Muscle layer of colon (tissue), 2 donors: Measurements from ENCODE around the gene COL5A2.

Experiments used
- H3K27ac ChIP-seq: one replicate; pipeline ENCODE4 v1.7.0; 2013; ENCODE audit warnings: low read depth, mild to moderate bottlenecking, low read length, moderate library complexity
- H3K27me3 ChIP-seq, 2 donors: one replicate each; pipeline ENCODE4 v1.7.0; 2013; ENCODE audit warnings: low read length in 2 of 2, mild to moderate bottlenecking in 2 of 2; ENCODE audit not compliant: insufficient read depth in 2 of 2, control insufficient read depth in 1 of 2
- H3K36me3 ChIP-seq: one replicate; pipeline ENCODE4 v1.7.0; 2013; ENCODE audit warnings: mild to moderate bottlenecking, low read length; ENCODE audit not compliant: insufficient read depth
- H3K4me1 ChIP-seq: one replicate; pipeline ENCODE4 v1.7.0; 2013; ENCODE audit warnings: mild to moderate bottlenecking, low read length; ENCODE audit not compliant: insufficient read depth
- H3K4me3 ChIP-seq, 2 donors: one replicate each; pipeline ENCODE4 v1.7.0; 2013; ENCODE audit warnings: low read length in 2 of 2, low read depth in 1 of 2, mild to moderate bottlenecking in 1 of 2, moderate library complexity in 1 of 2
- H3K9ac ChIP-seq: one replicate; pipeline ENCODE4 v1.7.0; 2013; ENCODE audit warnings: low read length
- H3K9me3 ChIP-seq: one replicate; pipeline ENCODE4 v1.7.0; 2013; ENCODE audit warnings: mild to moderate bottlenecking, low read length
- donor health status: abdominal sarcoma.
- donor health status: Adenocarcinoma of cecum.

The COL5A2 gene

DNA sequence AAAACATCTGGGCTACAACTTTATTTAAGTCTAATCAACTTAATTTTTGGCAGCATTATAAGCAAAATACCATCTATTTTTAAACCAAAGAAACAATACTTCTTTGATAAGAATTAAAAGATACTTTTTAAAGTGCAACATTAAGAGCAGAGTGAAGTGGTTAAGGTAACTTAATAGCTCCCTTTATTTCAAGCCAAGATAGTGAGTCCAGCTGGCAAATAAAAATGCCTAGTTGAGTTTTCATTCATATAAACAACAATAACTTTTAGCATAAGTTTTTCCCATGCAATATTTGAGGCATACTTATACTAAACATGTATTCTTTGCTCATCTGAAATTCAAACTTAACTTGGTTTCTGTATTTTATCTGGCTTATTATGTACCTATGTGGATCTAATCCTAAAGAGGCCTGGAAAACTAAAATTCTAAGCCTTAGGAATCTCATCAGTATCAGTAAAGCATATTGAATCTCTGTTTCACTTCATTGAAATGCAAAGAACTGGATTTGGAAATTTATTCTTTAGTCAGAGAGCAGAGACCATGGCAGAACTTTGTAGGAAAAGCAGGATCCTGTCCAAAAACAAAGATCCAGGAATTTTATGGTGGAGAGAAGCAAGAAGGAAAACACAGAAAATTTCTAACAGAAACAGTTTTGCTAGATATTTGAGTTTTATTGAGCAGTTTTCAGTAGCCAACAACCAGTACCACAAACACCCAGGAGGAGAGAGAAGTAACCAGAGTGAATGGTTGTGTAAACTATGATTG is 109.5 kb downstream of the COL5A2 start:
- Histone ChIP-seq H3K36me3 (peaks cover 27% of the 10 kb centered on the region), H3K4me1 (no peaks in the 10 kb centered on the region), H3K27ac (no peak overlapping the region), H3K4me3 (no peak overlapping the region), H3K9me3 (no peaks in the 10 kb centered on the region), H3K9ac (no peak overlapping the region), H3K27me3 (no peaks in the 10 kb centered on the region)

DNA sequence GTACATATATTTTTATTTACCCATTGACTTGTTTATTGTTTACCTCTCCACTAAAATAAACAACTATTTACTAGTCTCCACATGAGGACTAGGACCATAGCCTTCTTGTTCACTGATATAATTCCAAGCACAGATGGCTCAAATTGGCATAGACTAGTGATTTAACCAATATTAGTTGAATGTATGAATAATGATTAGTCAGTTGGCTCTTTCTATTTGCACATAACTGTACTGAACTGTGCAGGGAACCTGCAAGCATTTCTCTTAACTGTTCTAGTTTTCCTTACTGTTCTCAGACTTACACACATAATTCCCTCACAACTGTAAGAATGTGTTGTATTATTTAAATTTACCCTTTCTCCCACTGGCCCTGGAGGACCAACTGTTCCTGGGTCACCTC is 113.5 kb downstream of the COL5A2 start:
- H3K9ac ChIP-seq = no peak overlapping the region
- no peak overlapping the region for H3K4me3 ChIP-seq
- H3K27me3 ChIP-seq = no peaks in the 10 kb centered on the region
- H3K4me1 ChIP-seq = no peaks in the 10 kb centered on the region
- no peaks in the 10 kb centered on the region for H3K9me3 ChIP-seq
- H3K27ac ChIP-seq = no peak overlapping the region
- peaks cover 44% of the 10 kb centered on the region for H3K36me3 ChIP-seq

DNA sequence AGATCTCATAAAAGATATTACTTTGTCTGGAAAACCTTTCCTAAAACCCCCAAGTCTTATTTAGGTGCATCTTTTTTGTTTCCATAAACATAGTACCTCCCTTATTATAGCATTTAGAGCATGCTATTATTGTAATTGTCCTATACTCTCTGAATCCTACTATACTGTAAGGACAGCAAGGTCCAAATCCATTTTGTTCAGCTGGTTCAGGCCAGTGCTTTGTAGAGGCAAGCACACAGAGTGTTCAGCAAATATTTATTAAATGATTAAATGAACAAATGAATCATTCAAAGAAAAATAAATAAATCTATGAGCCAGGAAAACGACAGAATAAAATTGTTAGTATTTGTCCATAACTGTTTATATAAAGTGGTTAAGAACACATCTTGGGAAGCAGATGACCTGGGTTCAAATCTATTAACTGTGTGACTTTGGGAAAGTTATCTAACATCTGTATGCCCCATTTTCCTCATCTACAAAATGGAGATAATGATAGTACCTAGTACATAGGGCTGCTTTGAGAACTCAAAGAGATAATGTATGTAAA is 119.4 kb downstream of the COL5A2 start:
- H3K27ac ChIP-seq = no peak overlapping the region
- H3K36me3 ChIP-seq = peaks cover 42% of the 10 kb centered on the region
- no peaks in the 10 kb centered on the region for H3K27me3 ChIP-seq
- H3K9ac ChIP-seq = no peak overlapping the region
- no peaks in the 10 kb centered on the region for H3K9me3 ChIP-seq
- H3K4me3 ChIP-seq = no peak overlapping the region
- H3K4me1 ChIP-seq = no peaks in the 10 kb centered on the region

DNA sequence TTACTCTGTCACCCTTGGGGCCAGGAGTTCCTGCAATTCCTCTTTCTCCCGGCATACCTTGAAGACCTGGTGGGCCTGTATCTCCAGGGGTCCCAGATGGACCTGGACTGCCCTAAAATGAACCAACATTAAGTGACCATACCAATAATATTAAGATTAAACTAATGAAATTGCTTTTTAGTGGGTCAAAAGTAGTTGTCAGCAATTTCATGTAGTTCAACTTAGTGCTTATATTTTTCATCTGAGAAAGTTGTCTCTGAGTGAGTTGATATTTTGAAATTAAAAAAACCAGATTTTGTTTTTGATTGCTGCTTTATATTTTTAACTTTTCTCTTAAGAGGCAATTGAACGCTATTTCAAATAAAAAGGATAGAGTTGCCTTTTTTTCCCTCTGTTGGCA is 122.2 kb downstream of the COL5A2 start:
- peaks cover 29% of the 10 kb centered on the region for H3K36me3 ChIP-seq
- no peaks in the 10 kb centered on the region for H3K4me1 ChIP-seq
- no peak overlapping the region for H3K9ac ChIP-seq
- no peaks in the 10 kb centered on the region for H3K9me3 ChIP-seq
- no peak overlapping the region for H3K4me3 ChIP-seq
- H3K27ac ChIP-seq = no peak overlapping the region
- no peaks in the 10 kb centered on the region for H3K27me3 ChIP-seq

DNA sequence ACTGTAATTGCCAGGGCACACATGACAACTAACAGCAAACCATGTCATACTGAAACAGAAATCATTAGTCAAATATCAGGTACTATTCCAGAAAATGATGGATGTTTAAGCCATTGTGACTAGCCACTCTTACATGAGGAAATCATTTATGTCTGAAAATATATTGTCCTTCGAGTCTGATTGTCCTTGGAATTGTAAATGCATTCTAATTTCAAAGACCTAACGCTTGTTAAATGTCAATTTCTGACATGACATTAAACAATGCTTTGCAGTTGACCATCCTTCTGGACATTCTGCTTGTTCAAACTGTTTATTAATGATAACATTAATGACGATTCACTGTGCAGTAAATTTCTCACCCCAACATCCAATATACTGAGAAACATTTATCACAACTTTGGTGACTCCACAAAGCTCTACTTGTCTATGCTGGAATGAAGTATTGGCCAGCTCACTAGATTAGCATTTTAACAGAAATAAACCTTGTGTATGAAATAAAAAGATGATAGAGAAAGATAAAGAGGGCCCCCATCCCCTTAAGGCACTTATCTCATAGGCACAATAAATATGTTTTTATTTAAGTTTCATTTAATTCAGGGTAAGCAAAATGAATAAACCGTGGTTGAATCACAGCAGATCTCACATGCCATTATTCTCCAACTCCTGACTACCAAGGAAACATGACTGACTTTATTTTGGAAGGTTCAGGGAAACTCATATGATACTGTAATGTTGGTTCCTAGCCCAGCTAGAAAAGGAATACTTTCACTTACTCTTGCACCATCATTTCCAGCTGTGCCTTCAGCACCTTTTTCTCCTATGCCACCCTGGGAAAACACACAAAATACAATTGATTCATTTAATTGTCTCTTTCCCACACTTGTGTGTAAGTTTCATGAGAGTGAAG is 123.1 kb downstream of the COL5A2 start:
- H3K27me3 ChIP-seq = no peaks in the 10 kb centered on the region
- H3K9ac ChIP-seq = no peak overlapping the region
- no peaks in the 10 kb centered on the region for H3K4me1 ChIP-seq
- peaks cover 31% of the 10 kb centered on the region for H3K36me3 ChIP-seq
- no peaks in the 10 kb centered on the region for H3K9me3 ChIP-seq
- no peak overlapping the region for H3K4me3 ChIP-seq
- H3K27ac ChIP-seq = no peak overlapping the region

DNA sequence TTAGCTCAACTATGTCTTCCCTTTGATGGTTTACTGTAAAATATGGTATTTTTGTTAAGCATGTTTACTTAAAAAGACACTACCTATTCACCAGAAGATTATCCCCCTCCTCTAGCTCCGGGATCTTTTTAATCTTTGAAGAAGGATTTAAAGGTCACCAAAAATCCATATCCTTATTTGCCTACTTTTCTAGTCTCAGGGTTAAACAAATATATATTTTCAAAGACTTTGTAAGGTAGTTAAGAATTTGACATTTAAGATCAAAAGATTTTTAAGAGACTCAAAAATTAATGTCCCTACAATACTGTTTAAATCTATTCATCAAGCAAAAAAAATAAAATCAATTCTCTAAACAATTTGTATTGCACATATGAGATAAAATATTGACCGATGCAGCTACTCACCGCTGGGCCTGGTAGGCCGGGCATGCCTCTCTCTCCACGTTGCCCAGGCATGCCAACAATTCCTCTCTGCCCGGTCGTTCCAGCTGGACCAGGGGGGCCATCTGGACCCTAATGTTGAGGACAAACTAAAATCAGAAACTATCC is 129.3 kb downstream of the COL5A2 start:
- Histone ChIP-seq H3K27me3 (no peaks in the 10 kb centered on the region), H3K9me3 (no peaks in the 10 kb centered on the region), H3K9ac (no peak overlapping the region), H3K4me3 (no peak overlapping the region), H3K27ac (no peak overlapping the region), H3K4me1 (no peaks in the 10 kb centered on the region), H3K36me3 (peaks cover 31% of the 10 kb centered on the region)

DNA sequence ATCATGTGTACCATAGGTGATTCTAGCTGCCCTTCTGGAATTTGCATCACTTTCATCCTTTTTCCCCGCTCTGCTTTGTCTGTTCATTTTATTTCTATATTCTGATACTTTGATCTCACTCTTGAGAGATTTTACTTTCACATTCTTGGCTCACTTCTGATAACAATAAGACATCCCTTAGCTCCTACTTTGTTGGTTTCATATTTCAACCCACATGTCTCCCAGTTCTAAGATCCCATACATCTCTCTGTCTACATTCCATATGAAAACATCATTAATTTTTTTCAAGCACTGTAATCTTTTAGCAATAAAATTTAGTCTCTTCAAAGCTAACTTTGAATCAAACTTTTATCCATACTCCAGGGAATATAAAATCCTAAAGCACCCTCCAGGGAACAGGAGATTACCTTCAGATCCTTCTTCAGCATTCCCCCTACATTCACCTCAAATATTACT is 129.8 kb downstream of the COL5A2 start:
- Histone ChIP-seq H3K27me3 (no peaks in the 10 kb centered on the region), H3K4me3 (no peak overlapping the region), H3K9me3 (no peaks in the 10 kb centered on the region), H3K9ac (no peak overlapping the region), H3K4me1 (no peaks in the 10 kb centered on the region), H3K36me3 (peaks cover 31% of the 10 kb centered on the region), H3K27ac (no peak overlapping the region)

DNA sequence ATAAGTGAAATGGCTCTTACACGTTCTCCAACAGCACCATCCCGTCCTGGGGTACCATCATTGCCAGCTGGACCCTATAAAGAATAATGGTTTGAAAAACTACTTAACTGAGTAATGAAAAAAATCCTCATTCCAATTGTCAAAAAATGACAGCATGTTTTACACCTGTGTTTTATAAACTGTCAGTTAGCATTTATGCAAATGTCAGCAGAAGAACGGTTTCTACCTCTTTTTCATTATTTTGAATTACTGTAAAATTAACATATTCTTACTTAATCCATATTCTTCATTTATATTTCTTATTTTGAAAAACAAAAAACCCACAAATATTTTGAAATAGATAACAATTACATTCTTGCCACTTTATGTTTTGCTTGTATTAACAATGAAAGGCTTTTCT is 131.4 kb downstream of the COL5A2 start:
- Histone ChIP-seq H3K4me1 (no peaks in the 10 kb centered on the region), H3K27me3 (no peaks in the 10 kb centered on the region), H3K36me3 (peaks cover 26% of the 10 kb centered on the region), H3K27ac (no peak overlapping the region), H3K9ac (no peak overlapping the region), H3K9me3 (no peaks in the 10 kb centered on the region), H3K4me3 (no peak overlapping the region)

DNA sequence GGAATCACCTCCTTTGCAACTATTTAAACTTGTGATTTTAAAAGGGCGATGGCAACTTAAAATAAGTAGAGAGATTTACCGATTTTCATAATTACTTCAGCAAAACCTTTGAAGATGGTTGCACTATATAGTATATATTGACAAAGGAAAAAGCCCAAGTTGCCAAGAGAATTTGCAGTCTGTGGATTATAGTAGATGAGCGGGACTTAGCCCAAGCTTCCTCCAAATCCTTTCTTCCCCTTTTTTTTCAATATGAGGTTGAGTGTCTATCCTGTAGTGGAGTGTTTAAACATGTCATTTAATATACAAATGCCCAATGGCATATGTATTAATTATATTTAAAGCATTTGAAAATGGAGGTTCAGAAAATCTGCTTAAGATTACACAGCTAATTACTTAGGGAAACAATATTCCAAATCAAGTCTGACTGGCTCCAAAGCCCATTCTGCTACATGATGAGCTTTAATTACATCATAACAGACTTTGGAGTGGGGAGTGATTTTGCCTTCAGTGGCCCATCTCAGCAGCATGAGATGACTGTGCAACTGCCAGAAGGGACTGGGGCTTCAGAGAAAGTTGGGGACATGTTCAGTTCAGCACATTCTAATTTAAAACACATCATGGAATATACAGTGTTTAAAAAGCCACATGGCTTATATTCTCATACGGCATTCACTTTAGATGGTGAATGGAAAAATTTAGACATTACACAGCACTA is 132.2 kb downstream of the COL5A2 start:
- H3K4me3 ChIP-seq = no peak overlapping the region
- H3K36me3 ChIP-seq = peaks cover 28% of the 10 kb centered on the region
- H3K9ac ChIP-seq = no peak overlapping the region
- H3K9me3 ChIP-seq = no peaks in the 10 kb centered on the region
- H3K4me1 ChIP-seq = no peaks in the 10 kb centered on the region
- no peaks in the 10 kb centered on the region for H3K27me3 ChIP-seq
- no peak overlapping the region for H3K27ac ChIP-seq

DNA sequence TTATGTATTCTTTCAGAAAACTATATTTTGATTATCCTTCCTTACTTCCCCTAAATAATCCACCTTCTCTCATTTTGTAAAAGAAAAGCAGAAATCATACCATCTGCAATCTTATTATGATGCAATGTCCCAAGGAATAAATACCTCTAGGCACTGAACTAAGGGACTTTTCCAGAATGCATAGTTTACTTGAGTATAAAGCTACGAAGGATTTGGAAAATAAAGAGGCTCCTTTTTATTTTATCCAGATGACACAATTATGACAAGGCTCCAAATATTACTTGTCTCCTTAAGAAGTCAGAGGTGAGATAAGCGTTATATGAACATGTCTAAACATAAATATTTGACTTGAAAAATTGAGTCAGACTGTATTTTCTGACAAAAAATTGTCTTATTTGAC is 133.2 kb downstream of the COL5A2 start:
- Histone ChIP-seq H3K36me3 (peaks cover 34% of the 10 kb centered on the region), H3K9ac (no peak overlapping the region), H3K4me1 (no peaks in the 10 kb centered on the region), H3K9me3 (no peaks in the 10 kb centered on the region), H3K27me3 (no peaks in the 10 kb centered on the region), H3K4me3 (no peak overlapping the region), H3K27ac (no peak overlapping the region)

DNA sequence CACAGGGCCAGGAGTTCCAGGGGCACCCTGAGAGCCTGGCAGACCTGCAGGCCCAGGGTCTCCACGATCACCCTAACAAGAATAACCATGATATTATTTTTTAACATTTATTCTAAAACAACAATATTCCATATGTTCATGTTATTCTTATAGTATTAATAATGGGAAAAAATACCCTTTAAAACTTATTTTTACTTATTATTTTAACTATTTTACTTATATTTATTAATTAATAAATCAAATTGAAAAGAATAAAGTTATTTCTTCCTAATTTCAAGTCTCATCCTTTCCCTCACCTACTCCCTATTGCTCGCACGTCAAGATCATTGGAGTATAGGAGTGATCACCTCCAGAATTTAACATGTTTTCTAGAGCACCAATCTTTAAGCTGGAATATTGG is 133.7 kb downstream of the COL5A2 start:
- Histone ChIP-seq H3K36me3 (peaks cover 35% of the 10 kb centered on the region), H3K9ac (no peak overlapping the region), H3K27me3 (no peaks in the 10 kb centered on the region), H3K4me3 (no peak overlapping the region), H3K9me3 (no peaks in the 10 kb centered on the region), H3K27ac (no peak overlapping the region), H3K4me1 (no peaks in the 10 kb centered on the region)
